HFF-Myc (cell line): Measurements from ENCODE around the gene FCHSD1.
"Not testable (repeated sequence)": the region's sequence is repeated elsewhere in the genome, so short reads cannot be mapped to it uniquely, and the experiment has no call there.

ENCODE experiments used
- DNase-seq: peaks from one replicate; pipeline ENCODE4 v3.0.0-alpha.2; 2011; ENCODE audit warnings: low read depth; ENCODE audit errors: extremely low read depth
- H3K4me3 ChIP-seq: replicated peaks from 2 replicates; pipeline ENCODE4 v1.5.1; 2011; ENCODE audit warnings: low read depth, mild to moderate bottlenecking, control low read depth, low read length
- TF ChIP-seq, protein P1 (sequence below): IDR thresholded peaks from 2 replicates; pipeline ENCODE4 v1.5.1; 2012; ENCODE audit warnings: mild to moderate bottlenecking, low read depth, low read length, control low read depth; ENCODE audit errors: missing control alignments

Gene FCHSD1

DNA sequence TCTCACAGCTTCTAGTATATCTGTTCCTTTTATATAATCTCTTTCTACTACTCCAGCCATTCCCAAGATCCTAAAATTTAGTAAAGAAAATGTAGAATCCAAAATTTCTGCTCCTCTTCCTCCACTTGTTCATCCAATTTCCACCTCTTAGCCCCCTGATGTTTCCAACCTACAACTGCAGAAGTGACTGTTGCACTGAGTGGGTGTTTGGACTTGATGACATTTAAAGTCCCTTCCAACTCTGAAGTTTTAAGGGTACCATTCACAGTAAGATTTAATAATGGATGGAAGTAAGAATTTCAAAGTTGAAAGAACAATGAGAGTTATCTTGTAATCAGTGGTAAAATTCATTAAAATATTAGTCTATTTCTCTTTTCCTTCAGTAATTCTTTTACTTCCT lies 37.9 kb downstream of the FCHSD1 start:
- TF ChIP-seq, protein P1, sequence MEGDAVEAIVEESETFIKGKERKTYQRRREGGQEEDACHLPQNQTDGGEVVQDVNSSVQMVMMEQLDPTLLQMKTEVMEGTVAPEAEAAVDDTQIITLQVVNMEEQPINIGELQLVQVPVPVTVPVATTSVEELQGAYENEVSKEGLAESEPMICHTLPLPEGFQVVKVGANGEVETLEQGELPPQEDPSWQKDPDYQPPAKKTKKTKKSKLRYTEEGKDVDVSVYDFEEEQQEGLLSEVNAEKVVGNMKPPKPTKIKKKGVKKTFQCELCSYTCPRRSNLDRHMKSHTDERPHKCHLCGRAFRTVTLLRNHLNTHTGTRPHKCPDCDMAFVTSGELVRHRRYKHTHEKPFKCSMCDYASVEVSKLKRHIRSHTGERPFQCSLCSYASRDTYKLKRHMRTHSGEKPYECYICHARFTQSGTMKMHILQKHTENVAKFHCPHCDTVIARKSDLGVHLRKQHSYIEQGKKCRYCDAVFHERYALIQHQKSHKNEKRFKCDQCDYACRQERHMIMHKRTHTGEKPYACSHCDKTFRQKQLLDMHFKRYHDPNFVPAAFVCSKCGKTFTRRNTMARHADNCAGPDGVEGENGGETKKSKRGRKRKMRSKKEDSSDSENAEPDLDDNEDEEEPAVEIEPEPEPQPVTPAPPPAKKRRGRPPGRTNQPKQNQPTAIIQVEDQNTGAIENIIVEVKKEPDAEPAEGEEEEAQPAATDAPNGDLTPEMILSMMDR: no peak
- H3K4me3 ChIP-seq: no peak overlapping the region
- no peak for DNase-seq

DNA sequence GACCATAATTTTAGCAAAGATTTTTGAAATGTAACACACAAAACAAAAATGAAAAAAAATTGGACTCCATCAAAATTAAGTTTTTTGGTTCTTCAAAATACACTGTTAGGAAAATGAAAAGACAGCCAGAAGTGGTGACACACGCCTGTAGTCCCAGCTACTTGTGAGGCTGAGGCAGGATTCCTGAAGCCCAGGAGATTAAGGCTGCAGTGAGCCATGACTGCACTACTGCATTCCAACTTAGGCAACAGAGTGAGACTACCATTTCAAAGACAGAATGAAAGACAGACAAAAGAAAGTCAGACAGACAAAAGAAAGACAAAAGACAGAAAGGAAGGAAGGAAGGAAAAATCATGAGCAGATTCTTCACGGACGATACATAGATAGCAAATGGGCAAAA lies 39.9 kb downstream of the FCHSD1 start:
- TF ChIP-seq, protein P1: no peak
- DNase-seq: no peak
- H3K4me3 ChIP-seq: no peak overlapping the region

DNA sequence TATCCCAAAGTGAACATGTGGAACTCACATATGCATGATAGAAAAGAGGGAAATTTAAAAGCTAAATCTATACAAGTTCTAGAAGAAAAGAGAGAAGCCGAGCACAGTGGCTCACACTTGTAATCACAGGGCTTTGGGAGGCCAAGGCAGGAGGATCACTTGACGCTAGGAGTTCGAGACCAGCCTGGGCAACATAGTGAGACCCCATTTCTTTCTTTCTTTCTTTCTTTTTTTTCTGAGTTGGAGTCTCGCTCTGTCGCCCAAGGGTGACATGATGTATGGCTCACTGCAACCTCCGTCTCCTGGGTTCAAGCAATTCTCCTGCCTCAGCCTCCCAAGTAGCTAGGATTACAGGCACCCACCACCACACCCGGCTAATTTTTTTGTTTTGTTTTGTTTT lies 41.3 kb downstream of the FCHSD1 start:
- not testable (repeated sequence) for H3K4me3 ChIP-seq, DNase-seq

DNA sequence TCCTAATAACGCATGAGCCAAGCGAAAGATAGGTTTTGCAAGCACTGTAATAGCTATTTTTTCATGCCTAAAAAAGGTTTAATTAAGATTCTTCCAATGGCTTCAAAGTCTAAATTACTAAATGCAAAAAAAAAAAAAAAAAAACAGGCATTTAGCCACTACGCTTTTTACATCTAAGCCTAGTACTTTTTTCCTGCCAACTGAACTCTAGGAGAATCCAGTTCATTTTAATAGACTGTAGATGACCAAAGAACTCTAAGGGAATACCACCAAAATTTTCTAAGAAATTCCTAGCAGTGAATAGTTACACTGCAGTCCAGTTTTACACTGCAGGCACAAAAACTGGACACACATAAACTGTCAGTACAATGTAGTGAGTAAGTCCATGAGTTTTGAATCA lies 42.2 kb downstream of the FCHSD1 start:
- TF ChIP-seq, protein P1: no peak
- no peak for DNase-seq
- no peak overlapping the region for H3K4me3 ChIP-seq

DNA sequence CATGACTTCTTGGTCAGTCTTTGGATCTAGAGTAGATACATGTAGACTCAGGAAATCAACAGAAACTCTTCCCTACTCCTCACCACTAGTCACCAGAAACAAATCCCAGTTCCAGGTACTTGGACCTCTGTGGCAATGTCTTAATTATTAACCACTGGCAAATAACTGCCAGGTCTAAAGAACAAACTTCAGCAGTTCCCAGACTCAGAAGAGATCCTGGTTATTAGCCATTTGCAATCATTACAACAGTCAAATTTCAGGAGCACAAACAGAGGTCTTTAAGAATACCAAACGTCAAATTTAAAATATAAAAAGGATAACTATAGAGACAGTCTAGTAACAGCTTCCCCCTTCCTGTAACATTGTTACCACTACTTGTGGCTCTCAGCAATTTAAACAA lies 42.7 kb downstream of the FCHSD1 start:
- H3K4me3 ChIP-seq: no peak overlapping the region
- TF ChIP-seq, protein P1: no peak
- DNase-seq: no peak

DNA sequence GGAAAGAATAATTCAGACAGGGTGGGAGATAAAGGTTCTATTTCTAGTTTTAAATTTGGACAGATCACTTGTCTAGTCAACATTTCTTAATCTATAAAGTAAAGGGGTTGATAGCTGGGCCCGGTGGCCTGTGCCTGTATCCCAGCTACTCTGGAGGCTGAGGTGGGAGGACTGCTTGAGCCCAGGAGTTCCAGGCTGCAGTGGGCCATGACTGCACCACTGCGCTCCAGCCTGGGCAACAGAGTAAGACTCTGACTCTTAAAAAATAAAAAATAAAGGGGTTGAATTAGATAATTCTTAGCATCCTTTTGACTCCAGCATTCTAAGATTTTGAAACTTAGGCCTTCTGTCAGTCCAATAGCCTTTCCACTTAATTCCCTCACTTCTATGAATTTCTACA lies 43.2 kb downstream of the FCHSD1 start:
- DNase-seq: no peak
- TF ChIP-seq, protein P1: no peak
- H3K4me3 ChIP-seq: no peak overlapping the region

DNA sequence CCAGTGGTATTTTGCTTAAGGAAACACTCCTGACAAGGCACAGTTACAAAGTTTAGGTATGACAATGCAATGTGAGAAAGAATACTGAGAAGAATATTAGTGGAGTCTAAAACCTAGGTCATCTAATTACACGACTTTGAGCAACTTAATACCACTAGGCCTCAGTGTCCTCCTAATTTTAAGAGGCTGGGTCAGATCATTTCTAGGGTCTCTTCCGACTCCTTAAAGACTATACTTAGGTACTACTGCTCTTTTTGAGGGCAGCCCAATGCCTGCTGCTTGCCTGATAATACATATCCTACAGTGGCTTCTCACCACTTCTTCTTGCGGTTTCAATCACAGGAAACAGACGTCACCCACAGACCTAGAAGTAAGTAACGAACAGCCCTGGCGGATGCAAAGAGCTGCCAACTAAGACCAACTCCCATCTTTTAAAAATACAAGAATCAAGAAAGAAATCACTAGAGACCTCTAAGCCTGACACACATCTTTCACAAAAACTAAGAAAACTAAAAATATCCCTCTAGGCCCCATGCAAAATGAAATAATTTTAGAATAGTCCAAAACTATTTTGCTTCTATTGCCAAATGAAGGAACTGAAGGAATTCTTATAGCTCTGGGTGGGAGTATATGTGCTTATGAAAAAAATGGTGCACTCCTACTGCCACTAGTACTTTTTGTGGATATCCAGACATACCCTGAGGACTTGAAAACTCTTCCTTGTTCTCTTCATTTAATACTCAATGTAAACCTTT lies 45.5 kb downstream of the FCHSD1 start:
- TF ChIP-seq, protein P1: no peak
- DNase-seq: no peak
- no peak overlapping the region for H3K4me3 ChIP-seq
